H1 (cell line): ENCODE results near the gene PHOSPHO1. TPM values are rescaled to one million over a fixed set of nuclear protein-coding genes. Genes with fewer than 3 reads are reported as not detected.

Source experiments
- CTCF ChIA-PET: fragments of 300-600 bp; sonication (Branson Sonifier 250); formaldehyde crosslinking; loops from one replicate; lab custom pipeline; 2021; ENCODE audit not compliant: partially characterized antibody; lab: Charles Lee
- POLR2A ChIA-PET: fragments of 300-600 bp; sonication (Branson Sonifier 250); formaldehyde crosslinking; loops from one replicate; lab custom pipeline; 2021; ENCODE audit warnings: inconsistent platforms; ENCODE audit not compliant: partially characterized antibody; lab: Charles Lee
- DNase-seq, 2 experiments: peaks; one replicate each; pipeline versions ENCODE4 v3.0.0 to v3.0.0-alpha.2; 2010 to 2022; ENCODE audit warnings: low spot score in 2 of 2, low read depth in 1 of 2, mixed read lengths in 1 of 2
- FAIRE-seq: peaks from 2 replicates; lab custom pipeline; 2011; peaks lifted over from hg19 to GRCh38; lab: Jason Lieb, UNC
- H2AFZ ChIP-seq: 2 replicates; pipeline ENCODE4 v1.8.1; 2012; ENCODE audit warnings: low read length, inconsistent platforms
- H2AK5ac ChIP-seq: 2 replicates; pipeline ENCODE4 v1.6.1; 2013; ENCODE audit warnings: low read depth, low read length
- H2BK120ac ChIP-seq: replicated peaks from 2 replicates; pipeline ENCODE3; 2013; ENCODE audit warnings: low read depth, low read length, inconsistent platforms
- H2BK12ac ChIP-seq: 2 replicates; pipeline ENCODE4 v1.6.1; 2013; ENCODE audit warnings: low read depth, low read length
- H2BK15ac ChIP-seq: 2 replicates; pipeline ENCODE4 v1.6.1; 2013; ENCODE audit warnings: low read length
- H2BK20ac ChIP-seq: 2 replicates; pipeline ENCODE4 v1.6.1; 2013; ENCODE audit warnings: low read length
- H2BK5ac ChIP-seq: 2 replicates; pipeline ENCODE4 v1.6.1; 2013; ENCODE audit warnings: low read depth, low read length
- H3K14ac ChIP-seq: 2 replicates; pipeline ENCODE4 v1.6.1; 2013; ENCODE audit warnings: inconsistent platforms; ENCODE audit not compliant: insufficient read length
- H3K18ac ChIP-seq: 2 replicates; pipeline ENCODE4 v1.6.1; 2013; ENCODE audit warnings: low read length; ENCODE audit errors: extremely low read depth
- H3K23ac ChIP-seq: 2 replicates; pipeline ENCODE4 v1.6.1; 2013; ENCODE audit warnings: inconsistent platforms; ENCODE audit not compliant: insufficient read length
- H3K23me2 ChIP-seq: 2 replicates; pipeline ENCODE4 v1.6.1; 2013; ENCODE audit warnings: low read depth, low read length
- H3K27ac ChIP-seq: 2 replicates; pipeline ENCODE4 v1.6.1; 2011; ENCODE audit warnings: low read depth, low read length, inconsistent platforms
- H3K27me3 ChIP-seq, 4 experiments: replicated peaks in 1 of 4; 1 replicate in 1 of 4; 2 replicates in 3 of 4; pipeline versions ENCODE4 v1.6.1 to v1.8.1; 2011 to 2013; ENCODE audit warnings: low read length in 3 of 4, mild to moderate bottlenecking in 3 of 4, inconsistent platforms in 2 of 4, mixed read lengths in 2 of 4, moderate library complexity in 1 of 4; ENCODE audit not compliant: control insufficient read depth in 3 of 4, insufficient read depth in 3 of 4; ENCODE audit errors: extremely low read depth in 1 of 4
- H3K36me3 ChIP-seq, 4 experiments: 2 replicates each; pipeline versions ENCODE4 v1.6.1 to v1.8.1; 2011 to 2013; ENCODE audit warnings: mild to moderate bottlenecking in 4 of 4, low read length in 3 of 4, moderate library complexity in 2 of 4, control low read depth in 1 of 4, inconsistent platforms in 1 of 4; ENCODE audit not compliant: insufficient read depth in 4 of 4, control insufficient read depth in 2 of 4
- H3K4ac ChIP-seq: replicated peaks from 2 replicates; pipeline ENCODE3; 2013; ENCODE audit warnings: low read length, low read depth, mixed read lengths, inconsistent platforms; ENCODE audit not compliant: insufficient read length
- H3K4me1 ChIP-seq, 4 experiments: replicated peaks in 1 of 4; 1 replicate in 1 of 4; 2 replicates in 3 of 4; pipeline versions ENCODE4 v1.6.1 to v1.8.1; 2011 to 2013; ENCODE audit warnings: low read length in 3 of 4, inconsistent platforms in 2 of 4, mixed read lengths in 1 of 4; ENCODE audit not compliant: insufficient read depth in 4 of 4, control insufficient read depth in 3 of 4
- H3K4me2 ChIP-seq, 2 experiments: 2 replicates each; pipeline versions ENCODE4 v1.6.1 to v1.8.1; 2011 to 2013; ENCODE audit warnings: low read depth in 2 of 2, low read length in 2 of 2, control low read depth in 1 of 2, inconsistent platforms in 1 of 2, mild to moderate bottlenecking in 1 of 2; ENCODE audit not compliant: insufficient read depth in 1 of 2
- H3K4me3 ChIP-seq, 4 experiments: fragments of 200-600, 300-600 bp in 1 of 4; sonication (generic), shearing (Covaris generic), sonication (Bioruptor Twin) in 1 of 4; 2 replicates each; pipeline versions ENCODE4 v1.5.1 to v1.8.1; 2011 to 2016; ENCODE audit warnings: low read length in 4 of 4, low read depth in 3 of 4, control low read depth in 2 of 4, inconsistent platforms in 2 of 4, mild to moderate bottlenecking in 2 of 4, mixed read lengths in 1 of 4, moderate library complexity in 1 of 4; ENCODE audit not compliant: insufficient read depth in 2 of 4; ENCODE audit errors: extremely low read depth in 1 of 4
- H3K56ac ChIP-seq: replicated peaks from 2 replicates; pipeline ENCODE3; 2013; ENCODE audit warnings: low read depth, mild to moderate bottlenecking, mixed read lengths, low read length, inconsistent platforms; ENCODE audit not compliant: insufficient read length
- H3K79me1 ChIP-seq: 2 replicates; pipeline ENCODE4 v1.6.1; 2013; ENCODE audit warnings: low read depth, low read length, control low read depth
- H3K79me2 ChIP-seq, 2 experiments: 2 replicates each; pipeline versions ENCODE4 v1.6.1 to v1.8.1; 2012 to 2013; ENCODE audit warnings: low read length in 2 of 2, mild to moderate bottlenecking in 2 of 2, inconsistent platforms in 1 of 2; ENCODE audit not compliant: insufficient read depth in 2 of 2, control insufficient read depth in 1 of 2
- H3K9ac ChIP-seq, 4 experiments: replicated peaks in 1 of 4; 1 replicate in 1 of 4; 2 replicates in 3 of 4; pipeline versions ENCODE4 v1.6.1 to v1.8.1; 2011 to 2013; ENCODE audit warnings: low read depth in 3 of 4, low read length in 3 of 4, control low read depth in 2 of 4, mild to moderate bottlenecking in 2 of 4, moderate library complexity in 2 of 4, inconsistent platforms in 1 of 4; ENCODE audit errors: extremely low read depth in 1 of 4
- H3K9me3 ChIP-seq, 2 experiments: 2 replicates each; pipeline versions ENCODE4 v1.6.1 to v1.8.1; 2012 to 2013; ENCODE audit warnings: mild to moderate bottlenecking in 2 of 2, moderate library complexity in 2 of 2, control low read depth in 1 of 2, inconsistent platforms in 1 of 2, low read depth in 1 of 2, low read length in 1 of 2, mixed read lengths in 1 of 2; ENCODE audit not compliant: insufficient read depth in 2 of 2
- H4K20me1 ChIP-seq, 2 experiments: replicated peaks in 1 of 2; 2 replicates each; pipeline versions ENCODE3 to v1.8.1; 2011 to 2013; ENCODE audit warnings: inconsistent platforms in 2 of 2, low read length in 2 of 2, mild to moderate bottlenecking in 1 of 2; ENCODE audit not compliant: insufficient read depth in 2 of 2, control insufficient read depth in 1 of 2
- H4K5ac ChIP-seq: 2 replicates; pipeline ENCODE4 v1.6.1; 2013; ENCODE audit warnings: low read length, low read depth, mixed read lengths, inconsistent platforms; ENCODE audit not compliant: insufficient read length
- H4K8ac ChIP-seq: 2 replicates; pipeline ENCODE4 v1.8.0; 2013; ENCODE audit warnings: mild to moderate bottlenecking, moderate library complexity, low read length, inconsistent platforms; ENCODE audit not compliant: insufficient read depth; ENCODE audit errors: extremely low read depth
- H4K91ac ChIP-seq: replicated peaks from 2 replicates; pipeline ENCODE3; 2013; ENCODE audit warnings: low read length, mixed read lengths, inconsistent platforms; ENCODE audit not compliant: insufficient read length
- ATF3 ChIP-seq: IDR thresholded peaks from 2 replicates; pipeline ENCODE4 v1.6.1; 2011; ENCODE audit warnings: low read depth, mild to moderate bottlenecking, low read length; ENCODE audit not compliant: insufficient read depth
- BACH1 ChIP-seq: IDR thresholded peaks from 2 replicates; pipeline ENCODE4 v1.6.1; 2012; ENCODE audit warnings: low read length, improper control_type of control experiment
- BRCA1 ChIP-seq: IDR thresholded peaks from 2 replicates; pipeline ENCODE4 v1.6.1; 2012; ENCODE audit warnings: low read depth, low read length, improper control_type of control experiment
- CBX8 ChIP-seq: fragments of 300-800, 300-1000 bp; sonication (generic); IDR thresholded peaks from 2 replicates; pipeline ENCODE4 v1.7.1; 2016; ENCODE audit warnings: low read depth, low read length, borderline replicate concordance
- CTBP2 ChIP-seq: IDR thresholded peaks from 2 replicates; pipeline ENCODE4 v1.7.0; 2011; ENCODE audit warnings: borderline replicate concordance, mild to moderate bottlenecking, moderate library complexity, mixed read lengths, low read length; ENCODE audit not compliant: insufficient read depth, insufficient read length
- EGR1 ChIP-seq: IDR thresholded peaks from 2 replicates; pipeline ENCODE4 v1.6.1; 2011; ENCODE audit warnings: low read depth, low read length, borderline replicate concordance
- EP300 ChIP-seq, 2 experiments: IDR thresholded peaks; 1 replicate in 1 of 2; 2 replicates in 1 of 2; pipeline ENCODE4 v1.6.1; 2011 to 2012; ENCODE audit warnings: low read depth in 2 of 2, low read length in 2 of 2, mild to moderate bottlenecking in 2 of 2, borderline replicate concordance in 1 of 2, inconsistent platforms in 1 of 2, moderate library complexity in 1 of 2
- KDM5A ChIP-seq: fragments of 200-600 bp; IDR thresholded peaks from 2 replicates; pipeline ENCODE4 v1.7.1; 2012; ENCODE audit warnings: mild to moderate bottlenecking, low read length, inconsistent platforms, mixed read lengths
- NRF1 ChIP-seq: IDR thresholded peaks from 2 replicates; pipeline ENCODE4 v1.6.1; 2011; ENCODE audit warnings: mild to moderate bottlenecking, low read depth, low read length, improper control_type of control experiment
- POU5F1 ChIP-seq: IDR thresholded peaks from 2 replicates; pipeline ENCODE4 v1.6.1; 2011; ENCODE audit warnings: low read depth, mild to moderate bottlenecking, low read length, moderate library complexity
- WGBS, 2 experiments: shearing (Covaris generic) in 1 of 2; methylation state at CpG; one replicate each; pipeline versions ENCODE4 v1.1.6 to v1.1.7; 2013 to 2015; ENCODE audit warnings: low lambda C conversion rate in 2 of 2, mixed read lengths in 2 of 2, inconsistent platforms in 1 of 2, low coverage in 1 of 2, missing lambda C conversion rate in 1 of 2; ENCODE audit not compliant: insufficient replicate concordance in 2 of 2, insufficient coverage in 1 of 2, insufficient read length in 1 of 2; ENCODE audit errors: extremely low coverage in 1 of 2, missing lambda C conversion rate in 1 of 2; 5-methylcytosine and 5-hydroxymethylcytosine counted together
- polyA plus RNA-seq, 7 experiments: library from polyadenylated mRNA; depleted of rRNA in 3 of 7; stranded (reverse) in 5 of 7; unstranded in 2 of 7; fragments of >200 nt in 5 of 7; fragments of 200-250 nt in 2 of 7; gene quantifications; 1 replicate in 5 of 7; 2 replicates in 1 of 7; 4 replicates in 1 of 7; pipeline versions ENCODE4 v1.2.1 to v1.2.3, GENCODE V29; 2011 to 2013; ENCODE audit warnings: missing spikeins in 2 of 7, mixed read lengths in 2 of 7
- total RNA-seq: library from RNA; stranded (reverse); fragmentation: NEBNext Ultra II Directional; extraction: Animal tissue kit (Norgen Biotek cat#: 25700); gene quantifications from 2 replicates; pipeline ENCODE4 v1.2.1, GENCODE V29; 2021

PHOSPHO1 gene
- total and polyA plus RNA-seq, 2 of the 8 experiments (the other 6 are each of a cell fraction or from before 2014, with no cell fraction given): 0.34 to 0.45 TPM

- no peak overlapping the region for H3K14ac ChIP-seq
- H3K9me3 ChIP-seq: no peaks in the 10 kb centered on the region
- no peak overlapping the region for H2BK12ac ChIP-seq
- FAIRE-seq (no peak), DNase-seq (no peak)
- no peaks in the 10 kb centered on the region for H3K79me1 ChIP-seq
- TF ChIP-seq EP300 (IDR thresholded peaks at IDR 0.05; ENCODE audit: borderline replicate concordance in 1 of 2, low read depth in 2 of 2, low read length in 2 of 2) (no peak), EGR1 (no peak), BRCA1 (no peak), BACH1 (no peak), POU5F1 (no peak), CBX8 (no peak), KDM5A (no peak), ATF3 (no peak), CTBP2 (no peak), NRF1 (no peak)
- H3K27ac ChIP-seq: no peak overlapping the region
- no peak overlapping the region for H3K4me2 ChIP-seq
- no peaks in the 10 kb centered on the region for H3K79me2 ChIP-seq
- H3K23ac ChIP-seq: no peak overlapping the region
- no peak overlapping the region for H2AK5ac ChIP-seq
- no peak overlapping the region for H2BK120ac ChIP-seq
- H3K4me3 ChIP-seq: no peak overlapping the region
- H4K8ac ChIP-seq: no peak overlapping the region
- H4K5ac ChIP-seq: no peak overlapping the region
- H4K20me1 ChIP-seq: no peaks in the 10 kb centered on the region
- no peak overlapping the region for H2BK15ac ChIP-seq
- CTCF ChIA-PET: interaction anchor here (0.7 to 3.7 kb wide), 7 partner anchors 13 to 167 kb away, joined by 3 to 15 read pairs (median 6); no protein-coding TSS in a partner anchor
- H3K23me2 ChIP-seq: no peaks in the 10 kb centered on the region
- no peak overlapping the region for H4K91ac ChIP-seq
- H3K18ac ChIP-seq: no peak overlapping the region
- POLR2A ChIA-PET: no interaction called here
- H2BK20ac ChIP-seq: no peak overlapping the region
- H3K4me1 ChIP-seq: peaks cover 2 to 5% (median 4%) of the 10 kb centered on the region in 4 experiments; a peak in 5 of 7 replicates
- H3K9ac ChIP-seq: no peak overlapping the region
- no peak overlapping the region for H3K4ac ChIP-seq
- 95% methylated on average over 8 of the region's 8 CpGs; no CpG with 5 or more reads in 1 of the 2 experiments for WGBS, 2 experiments
- no peak overlapping the region for H3K56ac ChIP-seq
- H3K27me3 ChIP-seq: no peaks in the 10 kb centered on the region
- H3K36me3 ChIP-seq: no peaks in the 10 kb centered on the region
- H2BK5ac ChIP-seq: no peak overlapping the region
- no peak overlapping the region for H2AFZ ChIP-seq
These were observed 10.5 kb upstream of the PHOSPHO1 start for GRCh38 chr17:49241040-49241439.
